ENCODE measurements around the gene ANK3.

DNA sequence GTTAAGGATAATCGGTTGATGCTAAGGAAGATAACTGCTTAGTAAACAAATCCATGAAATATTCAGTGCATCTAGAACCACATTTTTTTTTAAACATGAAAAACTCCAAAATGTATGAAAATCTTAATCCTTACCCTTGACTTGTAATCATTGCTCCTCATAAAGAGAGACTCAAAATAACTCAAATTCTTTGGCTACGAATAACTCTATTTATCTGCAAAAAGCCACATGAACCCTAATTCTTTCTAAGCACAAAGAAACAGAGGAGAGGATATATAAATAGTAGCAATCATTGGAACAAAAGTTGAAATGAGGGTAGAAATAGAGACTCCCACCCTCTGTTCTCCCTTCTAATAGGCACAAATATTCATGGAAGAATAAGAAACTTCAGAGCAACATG is 40.2 kb downstream of the ANK3 start:
- TF ChIP-seq, protein P1, sequence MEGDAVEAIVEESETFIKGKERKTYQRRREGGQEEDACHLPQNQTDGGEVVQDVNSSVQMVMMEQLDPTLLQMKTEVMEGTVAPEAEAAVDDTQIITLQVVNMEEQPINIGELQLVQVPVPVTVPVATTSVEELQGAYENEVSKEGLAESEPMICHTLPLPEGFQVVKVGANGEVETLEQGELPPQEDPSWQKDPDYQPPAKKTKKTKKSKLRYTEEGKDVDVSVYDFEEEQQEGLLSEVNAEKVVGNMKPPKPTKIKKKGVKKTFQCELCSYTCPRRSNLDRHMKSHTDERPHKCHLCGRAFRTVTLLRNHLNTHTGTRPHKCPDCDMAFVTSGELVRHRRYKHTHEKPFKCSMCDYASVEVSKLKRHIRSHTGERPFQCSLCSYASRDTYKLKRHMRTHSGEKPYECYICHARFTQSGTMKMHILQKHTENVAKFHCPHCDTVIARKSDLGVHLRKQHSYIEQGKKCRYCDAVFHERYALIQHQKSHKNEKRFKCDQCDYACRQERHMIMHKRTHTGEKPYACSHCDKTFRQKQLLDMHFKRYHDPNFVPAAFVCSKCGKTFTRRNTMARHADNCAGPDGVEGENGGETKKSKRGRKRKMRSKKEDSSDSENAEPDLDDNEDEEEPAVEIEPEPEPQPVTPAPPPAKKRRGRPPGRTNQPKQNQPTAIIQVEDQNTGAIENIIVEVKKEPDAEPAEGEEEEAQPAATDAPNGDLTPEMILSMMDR (IDR thresholded peaks at IDR 0.05 in 2 of 3, conservative IDR thresholded peaks at IDR 0.05 in 1 of 3; ENCODE audit: borderline replicate concordance in 1 of 3, insufficient read depth in 1 of 3, low read depth in 2 of 3, low read length in 2 of 3), result no peak
- TF ChIP-seq POLR2A (IDR thresholded peaks at IDR 0.05; ENCODE audit: borderline replicate concordance, extremely low read depth, insufficient read depth, insufficient read length) (no peak), RAD21 (IDR thresholded peaks at IDR 0.05; ENCODE audit: low read depth) (no peak), ELF1 (IDR thresholded peaks at IDR 0.05; ENCODE audit: borderline replicate concordance, low read depth) (no peak), EZH2 (IDR thresholded peaks at IDR 0.05) (no peak), SIN3A (IDR thresholded peaks at IDR 0.05; ENCODE audit: low read depth) (no peak), POLR2AphosphoS5 (IDR thresholded peaks at IDR 0.05; ENCODE audit: low read depth, low read length) (no peak), YY1 (IDR thresholded peaks at IDR 0.05; ENCODE audit: extremely low read depth, insufficient replicate concordance, low read depth, low read length) (no peak), JUND (IDR thresholded peaks at IDR 0.05) (no peak), EGR1 (IDR thresholded peaks at IDR 0.05; ENCODE audit: low read depth) (no peak), SRF (IDR thresholded peaks at IDR 0.05; ENCODE audit: low read depth) (no peak)
- TF ChIP-seq, protein P2, sequence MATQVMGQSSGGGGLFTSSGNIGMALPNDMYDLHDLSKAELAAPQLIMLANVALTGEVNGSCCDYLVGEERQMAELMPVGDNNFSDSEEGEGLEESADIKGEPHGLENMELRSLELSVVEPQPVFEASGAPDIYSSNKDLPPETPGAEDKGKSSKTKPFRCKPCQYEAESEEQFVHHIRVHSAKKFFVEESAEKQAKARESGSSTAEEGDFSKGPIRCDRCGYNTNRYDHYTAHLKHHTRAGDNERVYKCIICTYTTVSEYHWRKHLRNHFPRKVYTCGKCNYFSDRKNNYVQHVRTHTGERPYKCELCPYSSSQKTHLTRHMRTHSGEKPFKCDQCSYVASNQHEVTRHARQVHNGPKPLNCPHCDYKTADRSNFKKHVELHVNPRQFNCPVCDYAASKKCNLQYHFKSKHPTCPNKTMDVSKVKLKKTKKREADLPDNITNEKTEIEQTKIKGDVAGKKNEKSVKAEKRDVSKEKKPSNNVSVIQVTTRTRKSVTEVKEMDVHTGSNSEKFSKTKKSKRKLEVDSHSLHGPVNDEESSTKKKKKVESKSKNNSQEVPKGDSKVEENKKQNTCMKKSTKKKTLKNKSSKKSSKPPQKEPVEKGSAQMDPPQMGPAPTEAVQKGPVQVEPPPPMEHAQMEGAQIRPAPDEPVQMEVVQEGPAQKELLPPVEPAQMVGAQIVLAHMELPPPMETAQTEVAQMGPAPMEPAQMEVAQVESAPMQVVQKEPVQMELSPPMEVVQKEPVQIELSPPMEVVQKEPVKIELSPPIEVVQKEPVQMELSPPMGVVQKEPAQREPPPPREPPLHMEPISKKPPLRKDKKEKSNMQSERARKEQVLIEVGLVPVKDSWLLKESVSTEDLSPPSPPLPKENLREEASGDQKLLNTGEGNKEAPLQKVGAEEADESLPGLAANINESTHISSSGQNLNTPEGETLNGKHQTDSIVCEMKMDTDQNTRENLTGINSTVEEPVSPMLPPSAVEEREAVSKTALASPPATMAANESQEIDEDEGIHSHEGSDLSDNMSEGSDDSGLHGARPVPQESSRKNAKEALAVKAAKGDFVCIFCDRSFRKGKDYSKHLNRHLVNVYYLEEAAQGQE (IDR thresholded peaks at IDR 0.05; ENCODE audit: low read depth), result no peak
- TF ChIP-seq, protein P3, sequence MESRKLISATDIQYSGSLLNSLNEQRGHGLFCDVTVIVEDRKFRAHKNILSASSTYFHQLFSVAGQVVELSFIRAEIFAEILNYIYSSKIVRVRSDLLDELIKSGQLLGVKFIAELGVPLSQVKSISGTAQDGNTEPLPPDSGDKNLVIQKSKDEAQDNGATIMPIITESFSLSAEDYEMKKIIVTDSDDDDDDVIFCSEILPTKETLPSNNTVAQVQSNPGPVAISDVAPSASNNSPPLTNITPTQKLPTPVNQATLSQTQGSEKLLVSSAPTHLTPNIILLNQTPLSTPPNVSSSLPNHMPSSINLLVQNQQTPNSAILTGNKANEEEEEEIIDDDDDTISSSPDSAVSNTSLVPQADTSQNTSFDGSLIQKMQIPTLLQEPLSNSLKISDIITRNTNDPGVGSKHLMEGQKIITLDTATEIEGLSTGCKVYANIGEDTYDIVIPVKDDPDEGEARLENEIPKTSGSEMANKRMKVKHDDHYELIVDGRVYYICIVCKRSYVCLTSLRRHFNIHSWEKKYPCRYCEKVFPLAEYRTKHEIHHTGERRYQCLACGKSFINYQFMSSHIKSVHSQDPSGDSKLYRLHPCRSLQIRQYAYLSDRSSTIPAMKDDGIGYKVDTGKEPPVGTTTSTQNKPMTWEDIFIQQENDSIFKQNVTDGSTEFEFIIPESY (IDR thresholded peaks at IDR 0.05; ENCODE audit: extremely low read depth, insufficient replicate concordance, low read length), result no peak
